Cardiac fibroblast (primary cell): Measurements from ENCODE around the gene VPS50.

Source experiments
- DNase-seq, 2 donors: peaks; one replicate each; pipeline versions ENCODE4 v3.0.0 to v3.0.0-alpha.2; 2010; ENCODE audit warnings: low read depth in 2 of 2
- H3K4me3 ChIP-seq, 2 donors: replicated peaks in 1 of 2; 1 replicate in 1 of 2; 2 replicates in 1 of 2; pipeline ENCODE4 v1.5.1; 2011; ENCODE audit warnings: low read depth in 2 of 2, low read length in 2 of 2, mild to moderate bottlenecking in 2 of 2, moderate library complexity in 1 of 2
- CTCF ChIP-seq: IDR thresholded peaks from one replicate; pipeline ENCODE4 v1.5.1; 2011; ENCODE audit warnings: low read depth, mild to moderate bottlenecking, low read length, inconsistent platforms

The VPS50 gene

GRCh38 chr7:93198472-93198871 lies 33.7 kb upstream of the VPS50 start:
- TF ChIP-seq CTCF, result no peak
- H3K4me3 ChIP-seq, result no peak overlapping the region
- DNase-seq, result no peak

GRCh38 chr7:93202594-93203250 lies 29.4 kb upstream of the VPS50 start:
- TF ChIP-seq CTCF, result no peak
- no peak for DNase-seq
- H3K4me3 ChIP-seq, result no peak overlapping the region

GRCh38 chr7:93203496-93203895 lies 28.7 kb upstream of the VPS50 start:
- H3K4me3 ChIP-seq, result no peak overlapping the region
- DNase-seq, result no peak
- TF ChIP-seq CTCF, result no peak

- no peak for DNase-seq
- no peak for TF ChIP-seq CTCF
- no peak overlapping the region for H3K4me3 ChIP-seq
Measured at GRCh38 chr7:93205046-93205445, 27.1 kb upstream of the VPS50 start.

- H3K4me3 ChIP-seq, result no peak overlapping the region
- no peak for DNase-seq
- TF ChIP-seq CTCF, result no peak
Measured at GRCh38 chr7:93211228-93211818, 20.8 kb upstream of the VPS50 start.

GRCh38 chr7:93212881-93213280 lies 19.3 kb upstream of the VPS50 start:
- H3K4me3 ChIP-seq, result no peak overlapping the region
- no peak for DNase-seq
- TF ChIP-seq CTCF, result no peak
